ENCODE results near the gene PTGER1.

DNA sequence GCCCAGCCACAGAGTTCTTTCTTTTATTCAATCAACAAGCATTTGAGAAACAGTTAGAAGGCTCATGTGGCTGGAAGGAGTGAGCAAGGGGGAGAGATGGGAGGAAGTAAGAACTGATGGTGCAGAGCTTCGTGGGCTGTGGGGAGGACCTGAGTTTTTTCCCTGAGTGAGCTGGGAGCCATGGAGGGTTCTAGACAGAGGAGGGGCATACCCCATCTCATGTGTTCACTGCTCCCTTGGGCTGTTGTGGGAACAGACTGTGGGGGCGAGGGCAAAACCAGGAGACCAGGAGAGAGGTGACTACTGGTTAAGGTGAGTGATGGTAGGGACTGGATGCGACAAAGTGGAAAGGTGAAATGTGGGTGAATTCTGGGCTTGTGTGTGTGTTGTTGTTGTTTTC is 44.4 kb downstream of the PTGER1 start:
- TF ChIP-seq, protein P1, sequence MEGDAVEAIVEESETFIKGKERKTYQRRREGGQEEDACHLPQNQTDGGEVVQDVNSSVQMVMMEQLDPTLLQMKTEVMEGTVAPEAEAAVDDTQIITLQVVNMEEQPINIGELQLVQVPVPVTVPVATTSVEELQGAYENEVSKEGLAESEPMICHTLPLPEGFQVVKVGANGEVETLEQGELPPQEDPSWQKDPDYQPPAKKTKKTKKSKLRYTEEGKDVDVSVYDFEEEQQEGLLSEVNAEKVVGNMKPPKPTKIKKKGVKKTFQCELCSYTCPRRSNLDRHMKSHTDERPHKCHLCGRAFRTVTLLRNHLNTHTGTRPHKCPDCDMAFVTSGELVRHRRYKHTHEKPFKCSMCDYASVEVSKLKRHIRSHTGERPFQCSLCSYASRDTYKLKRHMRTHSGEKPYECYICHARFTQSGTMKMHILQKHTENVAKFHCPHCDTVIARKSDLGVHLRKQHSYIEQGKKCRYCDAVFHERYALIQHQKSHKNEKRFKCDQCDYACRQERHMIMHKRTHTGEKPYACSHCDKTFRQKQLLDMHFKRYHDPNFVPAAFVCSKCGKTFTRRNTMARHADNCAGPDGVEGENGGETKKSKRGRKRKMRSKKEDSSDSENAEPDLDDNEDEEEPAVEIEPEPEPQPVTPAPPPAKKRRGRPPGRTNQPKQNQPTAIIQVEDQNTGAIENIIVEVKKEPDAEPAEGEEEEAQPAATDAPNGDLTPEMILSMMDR (conservative IDR thresholded peaks at IDR 0.05; ENCODE audit: low read length): no peak
- TF ChIP-seq EZH2phosphoT487 (IDR thresholded peaks at IDR 0.05; ENCODE audit: borderline replicate concordance, low read depth, low read length): no peak
